SK-N-SH (cell line): ENCODE results near the gene ATF2. TPM values are rescaled to one million over a fixed set of nuclear protein-coding genes. Genes with fewer than 3 reads are reported as not detected.

Experiments
- CTCF ChIA-PET: fragments of 300-600, 350-600 bp; formaldehyde crosslinking; extraction: SDS; loops from one replicate; lab custom pipeline; 2021; lab: Yijun Ruan, JAX
- POLR2A ChIA-PET: fragments of 350-600 bp; sonication (Branson Sonifier 250); formaldehyde crosslinking; extraction: SDS; loops from one replicate; lab custom pipeline; 2020; ENCODE audit warnings: antibody characterized with exemption, inconsistent platforms; lab: Yijun Ruan, JAX
- DNase-seq: peaks from one replicate; pipeline ENCODE4 v3.0.0; 2012
- H2AFZ ChIP-seq: fragments of 200-600 bp; sonication (generic); 2 replicates; pipeline ENCODE4 v1.8.1; 2016; ENCODE audit warnings: antibody characterized with exemption, mild to moderate bottlenecking, low read depth
- H3F3A ChIP-seq: fragments of 200-600 bp; sonication (generic); replicated peaks from 2 replicates; pipeline ENCODE3; 2016; ENCODE audit warnings: antibody characterized with exemption, mild to moderate bottlenecking; ENCODE audit not compliant: insufficient read depth
- H3K27ac ChIP-seq, 2 experiments: fragments of 200-500 bp in 1 of 2; fragments of 200-600 bp in 1 of 2; sonication (Bioruptor generic) in 1 of 2; sonication (generic), shearing (Covaris generic) in 1 of 2; 2 replicates each; pipeline versions ENCODE4 v1.5.1 to v1.6.1; 2014 to 2016; ENCODE audit warnings: low read depth in 2 of 2, inconsistent platforms in 1 of 2, low read length in 1 of 2, mild to moderate bottlenecking in 1 of 2, mixed read lengths in 1 of 2
- H3K27me3 ChIP-seq: fragments of 200-600 bp; sonication (generic), shearing (Covaris generic); 2 replicates; pipeline ENCODE4 v1.6.1; 2016; ENCODE audit warnings: mixed run types; ENCODE audit not compliant: insufficient read depth
- H3K36me3 ChIP-seq, 2 experiments: fragments of 200-500 bp in 1 of 2; fragments of 200-600 bp in 1 of 2; sonication (Bioruptor generic) in 1 of 2; sonication (generic) in 1 of 2; replicated peaks in 1 of 2; 2 replicates each; pipeline versions ENCODE3 to v1.5.1; 2014 to 2016; ENCODE audit warnings: low read length in 1 of 2, mild to moderate bottlenecking in 1 of 2; ENCODE audit not compliant: insufficient read depth in 2 of 2, control insufficient read depth in 1 of 2
- H3K4me1 ChIP-seq, 2 experiments: fragments of 200-500 bp in 1 of 2; fragments of 200-600 bp in 1 of 2; sonication (Bioruptor generic) in 1 of 2; sonication (generic), shearing (Covaris generic) in 1 of 2; 2 replicates each; pipeline versions ENCODE4 v1.5.1 to v1.6.1; 2014 to 2016; ENCODE audit warnings: low read depth in 1 of 2, low read length in 1 of 2, mixed run types in 1 of 2; ENCODE audit not compliant: insufficient read depth in 2 of 2, control insufficient read depth in 1 of 2
- H3K4me2 ChIP-seq: fragments of 200-600 bp; sonication (generic), shearing (Covaris generic); 2 replicates; pipeline ENCODE4 v1.6.1; 2017; ENCODE audit warnings: mixed run types
- H3K4me3 ChIP-seq, 2 experiments: fragments of 200-500 bp in 1 of 2; fragments of 200-600 bp in 1 of 2; sonication (Bioruptor generic) in 1 of 2; sonication (generic), shearing (Covaris generic) in 1 of 2; 2 replicates each; pipeline versions ENCODE4 v1.5.1 to v1.8.1; 2014 to 2016; ENCODE audit warnings: low read depth in 2 of 2, inconsistent platforms in 1 of 2, low read length in 1 of 2, mild to moderate bottlenecking in 1 of 2, mixed read lengths in 1 of 2, moderate library complexity in 1 of 2
- H3K79me2 ChIP-seq: fragments of 200-600 bp; sonication (generic); 2 replicates; pipeline ENCODE4 v1.8.1; 2017; ENCODE audit warnings: mild to moderate bottlenecking; ENCODE audit not compliant: insufficient read depth
- H3K9ac ChIP-seq: fragments of 200-600 bp; sonication (generic); 2 replicates; pipeline ENCODE4 v1.6.1; 2017; ENCODE audit warnings: mixed run types
- H3K9me2 ChIP-seq: fragments of 200-600 bp; sonication (generic); 2 replicates; pipeline ENCODE4 v1.6.1; 2017; ENCODE audit warnings: mixed run types
- H3K9me3 ChIP-seq: fragments of 200-600 bp; sonication (generic); 2 replicates; pipeline ENCODE4 v1.6.1; 2017; ENCODE audit warnings: mixed run types, mild to moderate bottlenecking, moderate library complexity
- H4K20me1 ChIP-seq: fragments of 200-600 bp; sonication (generic); 2 replicates; pipeline ENCODE4 v1.6.1; 2017; ENCODE audit warnings: mild to moderate bottlenecking, mixed run types; ENCODE audit not compliant: insufficient read depth
- EZH2phosphoT487 ChIP-seq: fragments of 200-600 bp; sonication (generic); IDR thresholded peaks from 2 replicates; pipeline ENCODE4 v1.6.1; 2017; ENCODE audit warnings: low read depth, mixed run types, mild to moderate bottlenecking, antibody characterized with exemption, moderate library complexity, borderline replicate concordance
- GABPA ChIP-seq: IDR thresholded peaks from 2 replicates; pipeline ENCODE4 v1.4.0; 2012; ENCODE audit warnings: low read depth, mild to moderate bottlenecking
- GATA2 ChIP-seq: sonication (generic); formaldehyde crosslinking; IDR thresholded peaks from 2 replicates; pipeline ENCODE4 v1.5.0; 2020; ENCODE audit warnings: mild to moderate bottlenecking, missing genetic modification reagents
- IRF3 ChIP-seq: fragments of 150-350 bp; IDR thresholded peaks from 2 replicates; pipeline ENCODE4 v1.6.1; 2016; ENCODE audit warnings: mild to moderate bottlenecking, low read depth, low read length
- MXI1 ChIP-seq: IDR thresholded peaks from 2 replicates; pipeline ENCODE4 v1.6.1; 2012; ENCODE audit warnings: mild to moderate bottlenecking, low read depth, low read length, improper control_type of control experiment
- NFIC ChIP-seq: IDR thresholded peaks from 2 replicates; pipeline ENCODE4 v1.4.0; 2012; ENCODE audit warnings: borderline replicate concordance
- NRF1 ChIP-seq: IDR thresholded peaks from 2 replicates; pipeline ENCODE4 v1.6.1; 2012; ENCODE audit warnings: low read depth, mild to moderate bottlenecking, low read length
- PBX3 ChIP-seq: IDR thresholded peaks from 2 replicates; pipeline ENCODE4; 2012
- POLR2AphosphoS5 ChIP-seq: IDR thresholded peaks from 2 replicates; pipeline ENCODE4 v1.6.1; 2012; ENCODE audit warnings: low read depth, low read length
- RCOR1 ChIP-seq: fragments of 150-350 bp; IDR thresholded peaks from 2 replicates; pipeline ENCODE4 v1.6.1; 2017; ENCODE audit warnings: antibody characterized with exemption, low read length
- SIN3A ChIP-seq: IDR thresholded peaks from 2 replicates; pipeline ENCODE4 v1.6.1; 2012; ENCODE audit warnings: low read depth, mild to moderate bottlenecking, low read length, moderate library complexity, borderline replicate concordance
- SMC3 ChIP-seq: IDR thresholded peaks from 2 replicates; pipeline ENCODE4 v1.6.1; 2012; ENCODE audit warnings: low read depth, low read length, improper control_type of control experiment
- TAF1 ChIP-seq: IDR thresholded peaks from 2 replicates; pipeline ENCODE4 v1.6.1; 2012; ENCODE audit warnings: low read depth, mild to moderate bottlenecking, low read length, moderate library complexity, borderline replicate concordance
- TCF12 ChIP-seq: IDR thresholded peaks from 2 replicates; pipeline ENCODE4 v1.4.0; 2012
- USF1 ChIP-seq: IDR thresholded peaks from 2 replicates; pipeline ENCODE4 v1.4.0; 2012; ENCODE audit warnings: low read depth, borderline replicate concordance
- USF2 ChIP-seq: fragments of 150-350 bp; IDR thresholded peaks from 2 replicates; pipeline ENCODE4 v1.6.1; 2017; ENCODE audit warnings: antibody characterized with exemption, low read length, low read depth, borderline replicate concordance
- WGBS: methylation state at CpG from one replicate; pipeline ENCODE4 v1.1.6; 2017; ENCODE audit warnings: low lambda C conversion rate; 5-methylcytosine and 5-hydroxymethylcytosine counted together
- polyA plus RNA-seq, 3 experiments: library from polyadenylated mRNA; depleted of rRNA; stranded (reverse); fragments of >200 nt; gene quantifications; 2 replicates each; pipeline ENCODE4 v1.2.3, GENCODE V29; 2012

ATF2 gene
- polyA plus RNA-seq, 1 of the 3 experiments (the other 2 are of a cell fraction), result 19.0 TPM

GRCh38 chr2:175123254-175123653 lies 44.7 kb downstream of the ATF2 start:
- CTCF ChIA-PET, result interaction anchor here (3.3 kb wide), 1 partner anchor 13 kb away, joined by 16 read pairs; no protein-coding TSS in a partner anchor
- WGBS, result over 99% methylated on average over 3 of the region's 3 CpGs
- H3K9me3 ChIP-seq, result no peaks in the 10 kb centered on the region

More at GRCh38 chr2:175123254-175123653, 44.7 kb downstream of the ATF2 start:
- no peak for TF ChIP-seq NRF1
- TF ChIP-seq EZH2phosphoT487, result no peak
- TF ChIP-seq POLR2AphosphoS5, result no peak
- no peak for TF ChIP-seq GABPA
- no peak for TF ChIP-seq TCF12
- no peak for TF ChIP-seq SIN3A
- TF ChIP-seq USF2, result no peak
- TF ChIP-seq RCOR1, result no peak
- no peak for TF ChIP-seq NFIC
- TF ChIP-seq SMC3, result no peak
- TF ChIP-seq USF1, result no peak
- no peak for TF ChIP-seq GATA2 (CRISPR knock-in tag)
- no peak for TF ChIP-seq MXI1
- no peak for TF ChIP-seq IRF3
- no peak for TF ChIP-seq PBX3
- no peak for TF ChIP-seq TAF1
- TF ChIP-seq, all 33 proteins: peak for 0
- Histone ChIP-seq H3K27me3 (no peaks in the 10 kb centered on the region), H2AFZ (no peak overlapping the region), H4K20me1 (no peaks in the 10 kb centered on the region), H3K36me3 (peaks cover 46 to 59% of the 10 kb centered on the region in 2 experiments), H3F3A (peaks cover 3% of the 10 kb centered on the region), H3K4me2 (no peak overlapping the region), H3K9me2 (no peaks in the 10 kb centered on the region), H3K79me2 (peaks cover 55% of the 10 kb centered on the region), H3K4me1 (no peaks in the 10 kb centered on the region), H3K27ac (no peak overlapping the region), H3K4me3 (no peak overlapping the region), H3K9ac (no peak overlapping the region)
- POLR2A ChIA-PET, result no interaction called here
- DNase-seq, result no peak
